ENCODE data around the gene VSTM2B. TPM values are rescaled to one million over a fixed set of nuclear protein-coding genes. Genes with fewer than 3 reads are reported as not detected.

Gene VSTM2B
- total RNA-seq, 1 experiment from 2014 or later: not detected

DNA sequence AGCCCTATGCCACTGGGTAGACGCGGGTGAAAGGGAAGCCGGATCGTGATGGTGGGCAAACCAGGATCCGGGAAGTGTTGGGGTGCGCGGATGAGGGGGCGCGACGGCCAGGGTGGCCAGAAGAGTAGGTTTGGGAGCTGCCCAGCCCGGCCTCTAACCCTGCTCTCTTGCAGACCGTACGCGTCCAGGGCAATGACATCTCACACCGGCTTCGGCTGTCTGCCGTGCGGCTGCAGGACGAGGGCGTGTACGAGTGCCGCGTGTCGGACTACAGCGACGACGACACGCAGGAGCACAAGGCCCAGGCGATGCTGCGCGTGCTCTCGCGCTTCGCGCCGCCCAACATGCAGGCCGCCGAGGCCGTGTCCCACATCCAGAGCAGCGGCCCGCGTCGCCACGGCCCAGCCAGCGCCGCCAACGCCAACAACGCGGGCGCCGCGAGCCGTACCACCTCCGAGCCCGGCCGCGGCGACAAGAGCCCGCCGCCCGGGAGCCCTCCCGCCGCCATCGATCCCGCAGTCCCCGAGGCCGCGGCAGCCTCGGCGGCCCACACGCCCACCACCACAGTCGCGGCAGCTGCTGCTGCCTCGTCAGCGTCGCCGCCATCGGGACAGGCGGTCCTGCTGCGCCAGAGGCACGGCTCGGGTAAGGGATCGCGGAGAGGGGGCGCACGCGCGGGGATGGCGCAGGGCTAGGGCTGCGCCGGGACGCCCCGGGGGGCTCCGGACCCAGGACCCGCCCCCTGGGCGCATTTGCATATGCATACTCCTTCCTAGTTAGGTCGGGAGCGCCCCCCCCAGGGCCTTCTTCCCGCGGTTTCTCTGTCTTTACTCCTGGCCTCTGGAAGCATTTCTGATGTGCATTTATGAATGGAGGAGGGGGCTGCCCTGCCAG is 4.1 kb downstream of the VSTM2B start:
- no peaks in the 10 kb centered on the region for H3K4me1 ChIP-seq (replicated peaks; ENCODE audit: insufficient read depth)
- DNase-seq: no peak
- no peaks in the 10 kb centered on the region for H3K79me2 ChIP-seq (ENCODE audit: low read depth)
- no peak overlapping the region for H3K4me2 ChIP-seq
- no peak overlapping the region for H3K4me3 ChIP-seq
- TF ChIP-seq EZH2 (IDR thresholded peaks at IDR 0.05; ENCODE audit: low read depth): no peak
- no peak overlapping the region for H2AFZ ChIP-seq
- H3K9me2 ChIP-seq (ENCODE audit: insufficient read depth): no peaks in the 10 kb centered on the region
- H3K27ac ChIP-seq: no peak overlapping the region
- CTCF ChIA-PET: no interaction called here
- H3K9me3 ChIP-seq (ENCODE audit: insufficient read depth, low read depth): no peaks in the 10 kb centered on the region
- no peaks in the 10 kb centered on the region for H3F3A ChIP-seq (ENCODE audit: insufficient read depth, low read depth)
- intact Hi-C loops (cut with micrococcal nuclease; ENCODE audit: unreplicated experiment): no loop called here
- POLR2A ChIA-PET (ENCODE audit: unreplicated experiment): no interaction called here
- no peaks in the 10 kb centered on the region for H4K20me1 ChIP-seq (ENCODE audit: insufficient read depth)
- peaks cover 38% of the 10 kb centered on the region for H3K27me3 ChIP-seq (ENCODE audit: insufficient read depth, low read depth)
- no peaks in the 10 kb centered on the region for H3K36me3 ChIP-seq (ENCODE audit: low read depth)
- BruUV-seq (replicated peaks): no TSS peak

DNA sequence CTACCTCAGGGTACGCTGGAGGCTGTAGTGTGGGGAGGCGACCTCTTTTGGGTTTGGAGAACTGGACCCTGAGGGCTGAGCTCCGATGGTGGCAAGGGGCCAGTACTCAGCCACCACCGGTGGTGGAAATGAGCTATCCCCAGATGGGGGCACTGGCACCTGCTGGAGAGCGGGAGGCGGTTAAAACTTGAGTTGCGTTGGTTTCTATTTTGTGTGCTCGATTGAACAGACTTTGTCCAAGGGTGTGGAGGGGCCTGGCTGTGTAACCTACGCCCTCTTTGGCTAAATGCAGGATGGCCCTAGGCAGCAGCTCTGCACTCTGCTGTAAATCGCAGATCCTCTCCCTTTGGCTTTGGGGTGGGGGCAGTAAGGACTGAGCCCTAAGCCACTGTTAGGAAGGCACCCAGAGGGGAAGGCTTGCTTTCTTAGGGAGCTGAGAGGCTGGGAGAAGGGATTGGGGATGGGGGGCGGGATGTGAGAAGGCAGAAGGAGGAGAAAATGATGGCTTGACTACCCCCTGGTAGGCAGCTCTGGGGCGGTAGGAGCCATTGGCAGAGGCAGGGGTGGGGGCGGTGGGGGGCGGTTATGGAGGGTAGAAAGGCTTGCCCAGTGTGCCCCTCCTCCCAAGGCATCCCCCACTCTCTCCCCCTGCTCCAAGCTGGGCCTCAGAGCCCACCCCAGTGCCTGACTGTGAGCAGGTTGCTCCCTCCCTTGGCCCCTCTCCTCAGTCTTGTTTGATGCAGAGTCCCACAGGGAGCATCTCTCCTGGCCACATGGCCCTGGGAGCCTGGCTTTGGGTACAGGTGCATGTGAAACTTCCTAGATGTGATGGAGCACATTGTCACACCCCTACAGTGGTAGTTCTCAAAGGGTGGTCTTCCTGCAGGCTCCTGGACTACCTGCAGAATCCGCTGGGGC is 5.0 kb downstream of the VSTM2B start:
- Histone ChIP-seq H3K4me3 (no peak overlapping the region), H4K20me1 (ENCODE audit: insufficient read depth) (no peaks in the 10 kb centered on the region), H3K79me2 (ENCODE audit: low read depth) (no peaks in the 10 kb centered on the region), H3K4me1 (replicated peaks; ENCODE audit: insufficient read depth) (no peaks in the 10 kb centered on the region), H3K36me3 (ENCODE audit: low read depth) (no peaks in the 10 kb centered on the region), H3K9me3 (ENCODE audit: insufficient read depth, low read depth) (no peaks in the 10 kb centered on the region), H2AFZ (no peak overlapping the region), H3K27ac (no peak overlapping the region), H3K27me3 (ENCODE audit: insufficient read depth, low read depth) (peaks cover 47% of the 10 kb centered on the region), H3K4me2 (no peak overlapping the region), H3F3A (ENCODE audit: insufficient read depth, low read depth) (no peaks in the 10 kb centered on the region), H3K9me2 (ENCODE audit: insufficient read depth) (no peaks in the 10 kb centered on the region)
- no peak for TF ChIP-seq EZH2 (IDR thresholded peaks at IDR 0.05; ENCODE audit: low read depth)
- TF ChIP-seq, protein P1, sequence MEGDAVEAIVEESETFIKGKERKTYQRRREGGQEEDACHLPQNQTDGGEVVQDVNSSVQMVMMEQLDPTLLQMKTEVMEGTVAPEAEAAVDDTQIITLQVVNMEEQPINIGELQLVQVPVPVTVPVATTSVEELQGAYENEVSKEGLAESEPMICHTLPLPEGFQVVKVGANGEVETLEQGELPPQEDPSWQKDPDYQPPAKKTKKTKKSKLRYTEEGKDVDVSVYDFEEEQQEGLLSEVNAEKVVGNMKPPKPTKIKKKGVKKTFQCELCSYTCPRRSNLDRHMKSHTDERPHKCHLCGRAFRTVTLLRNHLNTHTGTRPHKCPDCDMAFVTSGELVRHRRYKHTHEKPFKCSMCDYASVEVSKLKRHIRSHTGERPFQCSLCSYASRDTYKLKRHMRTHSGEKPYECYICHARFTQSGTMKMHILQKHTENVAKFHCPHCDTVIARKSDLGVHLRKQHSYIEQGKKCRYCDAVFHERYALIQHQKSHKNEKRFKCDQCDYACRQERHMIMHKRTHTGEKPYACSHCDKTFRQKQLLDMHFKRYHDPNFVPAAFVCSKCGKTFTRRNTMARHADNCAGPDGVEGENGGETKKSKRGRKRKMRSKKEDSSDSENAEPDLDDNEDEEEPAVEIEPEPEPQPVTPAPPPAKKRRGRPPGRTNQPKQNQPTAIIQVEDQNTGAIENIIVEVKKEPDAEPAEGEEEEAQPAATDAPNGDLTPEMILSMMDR (conservative IDR thresholded peaks at IDR 0.05): no peak
- DNase-seq: no peak
- intact Hi-C loops (cut with micrococcal nuclease; ENCODE audit: unreplicated experiment): no loop called here
- CTCF ChIA-PET: no interaction called here
- POLR2A ChIA-PET (ENCODE audit: unreplicated experiment): no interaction called here
- no TSS peak for BruUV-seq (replicated peaks)

DNA sequence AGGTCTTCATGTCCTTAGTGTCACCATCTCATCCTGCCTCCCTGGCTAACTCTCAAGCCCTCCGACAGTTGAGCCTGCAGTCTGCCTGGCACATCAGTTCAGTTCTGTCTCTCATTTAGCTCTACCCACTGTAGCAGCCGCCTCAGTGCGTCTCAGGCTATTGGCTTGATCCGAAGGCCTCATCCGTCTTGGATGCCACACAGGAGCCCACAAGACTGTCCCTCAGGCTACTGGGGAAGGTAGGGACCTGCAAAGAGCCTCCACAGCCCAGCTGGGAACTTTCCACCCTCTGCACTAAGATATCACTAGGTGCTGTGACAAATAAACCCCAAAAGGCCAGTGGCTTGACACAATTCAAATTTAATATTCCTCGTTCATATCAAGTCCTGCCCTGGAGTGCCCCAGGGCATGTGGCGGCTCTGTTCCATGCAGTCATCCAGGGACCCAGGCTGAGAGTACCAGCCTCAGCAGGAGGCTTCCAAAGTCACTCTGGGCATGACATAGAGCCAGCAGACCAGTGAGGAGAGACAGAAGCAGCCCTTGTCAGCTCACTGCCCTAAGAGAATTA is 5.7 kb downstream of the VSTM2B start:
- Histone ChIP-seq H3K4me3 (no peak overlapping the region), H3K9me2 (ENCODE audit: insufficient read depth) (no peaks in the 10 kb centered on the region), H3K9me3 (ENCODE audit: insufficient read depth, low read depth) (no peaks in the 10 kb centered on the region), H3K4me1 (replicated peaks; ENCODE audit: insufficient read depth) (no peaks in the 10 kb centered on the region), H4K20me1 (ENCODE audit: insufficient read depth) (no peaks in the 10 kb centered on the region), H3K4me2 (no peak overlapping the region), H3K36me3 (ENCODE audit: low read depth) (no peaks in the 10 kb centered on the region), H3K27me3 (ENCODE audit: insufficient read depth, low read depth) (peaks cover 55% of the 10 kb centered on the region), H3F3A (ENCODE audit: insufficient read depth, low read depth) (no peaks in the 10 kb centered on the region), H3K27ac (no peak overlapping the region), H2AFZ (no peak overlapping the region), H3K79me2 (ENCODE audit: low read depth) (no peaks in the 10 kb centered on the region)
- POLR2A ChIA-PET (ENCODE audit: unreplicated experiment): no interaction called here
- CTCF ChIA-PET: no interaction called here
- intact Hi-C loops (cut with micrococcal nuclease; ENCODE audit: unreplicated experiment): no loop called here
- no peak for DNase-seq
- TF ChIP-seq EZH2 (IDR thresholded peaks at IDR 0.05; ENCODE audit: low read depth): no peak
- TF ChIP-seq, protein P1 (conservative IDR thresholded peaks at IDR 0.05): no peak
- no TSS peak for BruUV-seq (replicated peaks)
